ENCODE data around the gene PABPN1L.

The PABPN1L gene

GRCh38 chr16:88836791-88837190, 29.7 kb downstream of the PABPN1L start:
- DNase-seq (ENCODE audit: low read depth) = no peak
- no peak overlapping the region for H3K4me3 ChIP-seq (ENCODE audit: low read depth, low read length)
- no peak for TF ChIP-seq CTCF (IDR thresholded peaks at IDR 0.05; ENCODE audit: insufficient read depth, low read depth, low read length, missing control alignments)

GRCh38 chr16:88835818-88836217, 30.6 kb downstream of the PABPN1L start:
- no peak overlapping the region for H3K4me3 ChIP-seq (ENCODE audit: low read depth, low read length)
- DNase-seq (ENCODE audit: low read depth) = no peak
- no peak for TF ChIP-seq CTCF (IDR thresholded peaks at IDR 0.05; ENCODE audit: insufficient read depth, low read depth, low read length, missing control alignments)

GRCh38 chr16:88835383-88835782, 31.1 kb downstream of the PABPN1L start:
- no peak for TF ChIP-seq CTCF (IDR thresholded peaks at IDR 0.05; ENCODE audit: insufficient read depth, low read depth, low read length, missing control alignments)
- no peak overlapping the region for H3K4me3 ChIP-seq (ENCODE audit: low read depth, low read length)

GRCh38 chr16:88834670-88835069, 31.8 kb downstream of the PABPN1L start:
- H3K4me3 ChIP-seq (ENCODE audit: low read depth, low read length) = no peak overlapping the region
- DNase-seq (ENCODE audit: low read depth) = no peak

More at GRCh38 chr16:88835383-88835782, 31.1 kb downstream of the PABPN1L start:
- DNase-seq (ENCODE audit: low read depth) = no peak

GRCh38 chr16:88833086-88833485, 33.4 kb downstream of the PABPN1L start:
- no peak for TF ChIP-seq CTCF (IDR thresholded peaks at IDR 0.05; ENCODE audit: insufficient read depth, low read depth, low read length, missing control alignments)
- H3K4me3 ChIP-seq (ENCODE audit: low read depth, low read length) = no peak overlapping the region
- no peak for DNase-seq (ENCODE audit: low read depth)

More at GRCh38 chr16:88834670-88835069, 31.8 kb downstream of the PABPN1L start:
- TF ChIP-seq CTCF (IDR thresholded peaks at IDR 0.05; ENCODE audit: insufficient read depth, low read depth, low read length, missing control alignments) = no peak

GRCh38 chr16:88831838-88832237, 34.6 kb downstream of the PABPN1L start:
- no peak for TF ChIP-seq CTCF (IDR thresholded peaks at IDR 0.05; ENCODE audit: insufficient read depth, low read depth, low read length, missing control alignments)
- H3K4me3 ChIP-seq (ENCODE audit: low read depth, low read length) = no peak overlapping the region
- DNase-seq (ENCODE audit: low read depth) = no peak

- no peak for DNase-seq (ENCODE audit: low read depth)
- no peak overlapping the region for H3K4me3 ChIP-seq (ENCODE audit: low read depth, low read length)
- no peak for TF ChIP-seq CTCF (IDR thresholded peaks at IDR 0.05; ENCODE audit: insufficient read depth, low read depth, low read length, missing control alignments)
These were observed 35.7 kb downstream of the PABPN1L start for GRCh38 chr16:88830783-88831182.

Data from GM12865 (cell line).